H1 (cell line): ENCODE data around the gene C6orf52. TPM values are rescaled to one million over a fixed set of nuclear protein-coding genes. Genes with fewer than 3 reads are reported as not detected.

Experiments used
- RBBP5 ChIP-seq: IDR thresholded peaks from 2 replicates; pipeline ENCODE4 v1.7.1; 2012; ENCODE audit warnings: low read depth, mild to moderate bottlenecking, inconsistent platforms, low read length, moderate library complexity, borderline replicate concordance
- RNF2 ChIP-seq: fragments of 200-900, 300-1000 bp; sonication (generic); IDR thresholded peaks from 2 replicates; pipeline ENCODE4 v1.7.1; 2016; ENCODE audit warnings: borderline replicate concordance, low read depth, mild to moderate bottlenecking, antibody characterized with exemption, low read length; ENCODE audit not compliant: poor library complexity, severe bottlenecking; ENCODE audit errors: missing control alignments
- SIN3A ChIP-seq, 2 experiments: IDR thresholded peaks in 1 of 2; conservative IDR thresholded peaks in 1 of 2; 2 replicates each; pipeline ENCODE4 v1.6.1; 2011 to 2012; ENCODE audit warnings: low read length in 2 of 2, improper control_type of control experiment in 1 of 2, low read depth in 1 of 2, mild to moderate bottlenecking in 1 of 2
- TAF7 ChIP-seq: optimal IDR thresholded peaks from 2 replicates; pipeline ENCODE3; 2011; ENCODE audit warnings: low read depth, mild to moderate bottlenecking, inconsistent platforms, low read length, moderate library complexity, borderline replicate concordance
- polyA plus RNA-seq, 7 experiments: library from polyadenylated mRNA; depleted of rRNA in 3 of 7; stranded (reverse) in 5 of 7; unstranded in 2 of 7; fragments of >200 nt in 5 of 7; fragments of 200-250 nt in 2 of 7; gene quantifications; 1 replicate in 5 of 7; 2 replicates in 1 of 7; 4 replicates in 1 of 7; pipeline versions ENCODE4 v1.2.1 to v1.2.3, GENCODE V29; 2011 to 2013; ENCODE audit warnings: missing spikeins in 2 of 7, mixed read lengths in 2 of 7
- total RNA-seq: library from RNA; stranded (reverse); fragmentation: NEBNext Ultra II Directional; extraction: Animal tissue kit (Norgen Biotek cat#: 25700); gene quantifications from 2 replicates; pipeline ENCODE4 v1.2.1, GENCODE V29; 2021

C6orf52 gene
- total and polyA plus RNA-seq, 2 of the 8 experiments (the other 6 are each of a cell fraction or from before 2014, with no cell fraction given): 1.5 to 3.1 TPM

DNA sequence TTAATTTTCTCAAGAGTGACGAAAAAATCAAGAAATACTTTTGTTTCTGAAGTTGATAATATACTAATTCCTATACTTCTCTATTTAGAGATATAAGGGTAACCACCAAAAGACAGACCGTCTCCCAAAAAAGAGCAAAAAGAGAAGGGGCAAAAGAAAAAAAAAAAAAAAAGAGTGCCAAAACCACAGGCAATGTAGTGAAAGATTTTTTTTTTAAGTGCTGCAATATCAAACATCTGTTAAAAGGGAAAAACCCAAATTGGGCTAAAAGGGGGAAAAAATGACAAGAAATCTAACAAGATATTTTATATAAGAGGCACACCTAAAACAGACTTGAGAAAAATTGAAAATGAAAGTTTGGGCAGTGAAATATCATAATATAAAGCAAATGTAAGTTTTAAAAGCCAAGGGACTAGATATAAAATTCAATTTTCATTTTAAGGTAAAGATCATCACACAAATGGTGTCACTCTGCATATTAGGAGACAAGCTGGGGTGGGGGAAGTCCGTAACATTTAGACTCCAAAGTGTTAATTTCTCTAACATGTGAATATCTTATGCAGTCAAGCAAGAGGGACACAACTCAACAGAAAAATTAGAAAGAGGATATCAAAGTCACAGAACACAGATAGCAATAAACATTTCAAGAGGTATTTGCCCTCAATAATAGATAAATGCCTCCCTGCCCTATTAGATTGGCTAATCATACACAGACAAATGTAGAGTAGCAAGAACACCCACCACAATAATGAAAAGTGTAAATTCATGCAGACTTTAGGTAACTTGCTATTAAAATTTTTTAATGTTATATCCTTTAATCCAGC is 9.1 kb downstream of the C6orf52 start (continued):
- TF ChIP-seq RBBP5 (no peak), TAF7 (no peak), SIN3A (conservative IDR thresholded peaks at IDR 0.05 in 1 of 2, IDR thresholded peaks at IDR 0.05 in 1 of 2; ENCODE audit: low read depth in 1 of 2, low read length in 2 of 2) (no peak), RNF2 (no peak)
